ENCODE measurements around the gene FLAD1.

- TF ChIP-seq EZH2 (IDR thresholded peaks at IDR 0.05; ENCODE audit: low read depth, unreplicated experiment): no peak
- no peak for TF ChIP-seq CTCF (conservative IDR thresholded peaks at IDR 0.05; ENCODE audit: low read depth in 2 of 2)
- TF ChIP-seq REST (IDR thresholded peaks at IDR 0.05; ENCODE audit: unreplicated experiment): no peak
- no peak for TF ChIP-seq POLR2AphosphoS5 (IDR thresholded peaks at IDR 0.05; ENCODE audit: low read depth)
- TF ChIP-seq JUNB (IDR thresholded peaks at IDR 0.05; ENCODE audit: unreplicated experiment): no peak
- TF ChIP-seq CREB1 (CRISPR knock-in tag; IDR thresholded peaks at IDR 0.05; ENCODE audit: low read depth): no peak
- TF ChIP-seq ZNF331 (CRISPR knock-in tag; IDR thresholded peaks at IDR 0.05; ENCODE audit: low read depth): no peak
Measured at GRCh38 chr1:155001425-155001674, 18.2 kb downstream of the FLAD1 start.

Measured in GM23338 (cell line).